Liver (tissue), 9 donors: ENCODE measurements around the gene NRF1. TPM values are rescaled to one million over a fixed set of nuclear protein-coding genes. Genes with fewer than 3 reads are reported as not detected.

Source experiments
- DNase-seq: peaks from one replicate; pipeline ENCODE4 v3.0.0-alpha.2; 2017; ENCODE audit warnings: low spot score
- H3K27ac ChIP-seq, 2 donors: one replicate each; pipeline ENCODE4 v1.7.0; 2013; ENCODE audit warnings: inconsistent platforms in 2 of 2, low read length in 2 of 2, control low read depth in 1 of 2, low read depth in 1 of 2, mild to moderate bottlenecking in 1 of 2
- H3K27me3 ChIP-seq, 4 donors: one replicate each; pipeline versions ENCODE4 v1.6.1 to v1.7.0; 2013; ENCODE audit warnings: low read length in 3 of 4, inconsistent platforms in 1 of 4, mild to moderate bottlenecking in 1 of 4, moderate library complexity in 1 of 4; ENCODE audit not compliant: control insufficient read depth in 4 of 4, insufficient read depth in 4 of 4
- H3K36me3 ChIP-seq, 4 donors: one replicate each; pipeline versions ENCODE4 v1.6.1 to v1.7.0; 2013; ENCODE audit warnings: low read length in 3 of 4, mild to moderate bottlenecking in 3 of 4, low read depth in 1 of 4, moderate library complexity in 1 of 4; ENCODE audit not compliant: control insufficient read depth in 4 of 4, insufficient read depth in 3 of 4
- H3K4me1 ChIP-seq, 4 donors: one replicate each; pipeline versions ENCODE4 v1.6.1 to v1.7.0; 2013; ENCODE audit warnings: low read length in 3 of 4, mild to moderate bottlenecking in 3 of 4, moderate library complexity in 1 of 4; ENCODE audit not compliant: control insufficient read depth in 4 of 4, insufficient read depth in 4 of 4
- H3K4me3 ChIP-seq, 3 donors: one replicate each; pipeline versions ENCODE4 v1.6.1 to v1.7.0; 2013; ENCODE audit warnings: low read length in 3 of 3, control low read depth in 1 of 3, low read depth in 1 of 3, mild to moderate bottlenecking in 1 of 3
- H3K9ac ChIP-seq, 2 donors: one replicate each; pipeline ENCODE4 v1.7.0; 2013; ENCODE audit warnings: low read length in 2 of 2, mild to moderate bottlenecking in 2 of 2, moderate library complexity in 2 of 2, control low read depth in 1 of 2, low read depth in 1 of 2
- H3K9me3 ChIP-seq, 4 donors: one replicate each; pipeline versions ENCODE4 v1.6.1 to v1.7.0; 2013; ENCODE audit warnings: low read length in 3 of 4; ENCODE audit not compliant: control insufficient read depth in 4 of 4
- ATF3 ChIP-seq: IDR thresholded peaks from 2 replicates; pipeline ENCODE4 v1.6.1; 2016; ENCODE audit warnings: antibody characterized with exemption
- CTCF ChIP-seq: fragments of 150-350 bp; IDR thresholded peaks from 2 replicates; pipeline ENCODE4 v1.5.1; 2017; ENCODE audit warnings: improper control_type of control experiment, low read depth, low read length; ENCODE audit not compliant: missing input control
- EGR1 ChIP-seq, 2 donors: IDR thresholded peaks; 2 replicates each; pipeline ENCODE4 v1.6.1; 2016 to 2018; ENCODE audit warnings: antibody characterized with exemption in 2 of 2, low read depth in 2 of 2
- FOXA1 ChIP-seq: IDR thresholded peaks from 2 replicates; pipeline ENCODE4 v1.6.1; 2016; ENCODE audit warnings: antibody characterized with exemption
- FOXA2 ChIP-seq: IDR thresholded peaks from 2 replicates; pipeline ENCODE4 v1.6.1; 2016; ENCODE audit warnings: antibody characterized with exemption
- GABPA ChIP-seq, 2 donors: IDR thresholded peaks in 1 of 2; conservative IDR thresholded peaks in 1 of 2; 2 replicates each; pipeline ENCODE4 v1.6.1; 2016; ENCODE audit warnings: antibody characterized with exemption in 2 of 2, mild to moderate bottlenecking in 1 of 2, moderate library complexity in 1 of 2
- HNF4A ChIP-seq, 2 donors: conservative IDR thresholded peaks; 2 replicates each; pipeline ENCODE4 v1.6.1; 2016; ENCODE audit warnings: antibody characterized with exemption in 2 of 2, mild to moderate bottlenecking in 2 of 2
- HNF4G ChIP-seq: IDR thresholded peaks from 2 replicates; pipeline ENCODE4 v1.6.1; 2016; ENCODE audit warnings: antibody characterized with exemption
- JUND ChIP-seq, 2 donors: IDR thresholded peaks; 2 replicates each; pipeline ENCODE4 v1.6.1; 2016; ENCODE audit warnings: antibody characterized with exemption in 2 of 2
- NR2F2 ChIP-seq: IDR thresholded peaks from 2 replicates; pipeline ENCODE4 v1.6.1; 2016; ENCODE audit warnings: antibody characterized with exemption
- REST ChIP-seq: IDR thresholded peaks from 2 replicates; pipeline ENCODE4 v1.6.1; 2016; ENCODE audit warnings: antibody characterized with exemption, mild to moderate bottlenecking
- RXRA ChIP-seq, 2 donors: IDR thresholded peaks; 2 replicates each; pipeline ENCODE4 v1.6.1; 2017 to 2018; ENCODE audit warnings: antibody characterized with exemption in 2 of 2, mild to moderate bottlenecking in 1 of 2
- SP1 ChIP-seq: IDR thresholded peaks from 2 replicates; pipeline ENCODE4 v1.6.1; 2018; ENCODE audit warnings: antibody characterized with exemption, mild to moderate bottlenecking
- TAF1 ChIP-seq: conservative IDR thresholded peaks from 2 replicates; pipeline ENCODE4 v1.6.1; 2016; ENCODE audit warnings: antibody characterized with exemption, mild to moderate bottlenecking
- YY1 ChIP-seq: IDR thresholded peaks from 2 replicates; pipeline ENCODE4 v1.6.1; 2016; ENCODE audit warnings: antibody characterized with exemption, mild to moderate bottlenecking
- WGBS: extraction: QIAGEN DNeasy Blood & Tissue Kit; methylation state at CpG from one replicate; pipeline ENCODE4 v1.1.7; 2013; 5-methylcytosine and 5-hydroxymethylcytosine counted together
- polyA plus RNA-seq, 2 donors: library from polyadenylated mRNA; stranded (reverse) in 1 of 2; unstranded in 1 of 2; fragments of 200-250 nt in 1 of 2; fragments of >200 nt in 1 of 2; fragmentation: Nextera tagmentation in 1 of 2; extraction: Ambion mirVana in 1 of 2; gene quantifications; one replicate each; pipeline versions ENCODE4 v1.2.1 to v1.2.3, GENCODE V29; 2013 to 2015
- total RNA-seq, 2 donors: library from RNA; depleted of rRNA; stranded (reverse); fragments of >200 nt; gene quantifications; one replicate each; pipeline ENCODE4 v1.2.3, GENCODE V29; 2014
- TF ChIP-seq, protein P1 (sequence below): IDR thresholded peaks from 2 replicates; pipeline ENCODE4 v1.6.1; 2016; ENCODE audit warnings: antibody characterized with exemption
- TF ChIP-seq, protein P2 (sequence below): IDR thresholded peaks from 2 replicates; pipeline ENCODE4 v1.6.1; 2016; ENCODE audit warnings: antibody characterized with exemption
- donor health status: healthy.
- donor health status: healthy.
- donor health status: healthy.
- donor health status: healthy.
- donor health status: healthy.

NRF1 gene
- total and polyA plus RNA-seq, 4 donors = 1.3 to 14.8 (median 5.3) TPM

GRCh38 chr7:129616530-129616929 lies 5.0 kb downstream of the NRF1 start (continued):
- TF ChIP-seq CTCF = no peak

GRCh38 chr7:129617178-129617577 lies 5.7 kb downstream of the NRF1 start:
- no peak for DNase-seq
- TF ChIP-seq JUND (IDR thresholded peaks at IDR 0.05) = no peak
- TF ChIP-seq SP1 = no peak
- TF ChIP-seq YY1 = no peak
- no peak for TF ChIP-seq EGR1 (IDR thresholded peaks at IDR 0.05; ENCODE audit: low read depth in 2 of 2)
- TF ChIP-seq RXRA (IDR thresholded peaks at IDR 0.05) = no peak
- TF ChIP-seq FOXA1 = no peak
- no peak for TF ChIP-seq NR2F2
- TF ChIP-seq, protein P1, sequence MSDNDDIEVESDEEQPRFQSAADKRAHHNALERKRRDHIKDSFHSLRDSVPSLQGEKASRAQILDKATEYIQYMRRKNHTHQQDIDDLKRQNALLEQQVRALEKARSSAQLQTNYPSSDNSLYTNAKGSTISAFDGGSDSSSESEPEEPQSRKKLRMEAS = no peak
- Histone ChIP-seq H3K36me3 (no peaks in the 10 kb centered on the region), H3K9ac (no peak overlapping the region), H3K27ac (no peak overlapping the region), H3K9me3 (no peaks in the 10 kb centered on the region), H3K4me1 (peaks cover 2 to 18% (median 10%) of the 10 kb centered on the region in 4 donors), H3K4me3 (no peak overlapping the region), H3K27me3 (no peaks in the 10 kb centered on the region)
- 88% methylated on average over 3 of the region's 3 CpGs for WGBS

GRCh38 chr7:129617652-129618051 lies 6.1 kb downstream of the NRF1 start:
- TF ChIP-seq HNF4A (conservative IDR thresholded peaks at IDR 0.05) = no peak
- TF ChIP-seq FOXA1 = no peak
- no peak for TF ChIP-seq REST
- TF ChIP-seq CTCF = no peak
- TF ChIP-seq, protein P2, sequence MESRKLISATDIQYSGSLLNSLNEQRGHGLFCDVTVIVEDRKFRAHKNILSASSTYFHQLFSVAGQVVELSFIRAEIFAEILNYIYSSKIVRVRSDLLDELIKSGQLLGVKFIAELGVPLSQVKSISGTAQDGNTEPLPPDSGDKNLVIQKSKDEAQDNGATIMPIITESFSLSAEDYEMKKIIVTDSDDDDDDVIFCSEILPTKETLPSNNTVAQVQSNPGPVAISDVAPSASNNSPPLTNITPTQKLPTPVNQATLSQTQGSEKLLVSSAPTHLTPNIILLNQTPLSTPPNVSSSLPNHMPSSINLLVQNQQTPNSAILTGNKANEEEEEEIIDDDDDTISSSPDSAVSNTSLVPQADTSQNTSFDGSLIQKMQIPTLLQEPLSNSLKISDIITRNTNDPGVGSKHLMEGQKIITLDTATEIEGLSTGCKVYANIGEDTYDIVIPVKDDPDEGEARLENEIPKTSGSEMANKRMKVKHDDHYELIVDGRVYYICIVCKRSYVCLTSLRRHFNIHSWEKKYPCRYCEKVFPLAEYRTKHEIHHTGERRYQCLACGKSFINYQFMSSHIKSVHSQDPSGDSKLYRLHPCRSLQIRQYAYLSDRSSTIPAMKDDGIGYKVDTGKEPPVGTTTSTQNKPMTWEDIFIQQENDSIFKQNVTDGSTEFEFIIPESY = no peak
- TF ChIP-seq GABPA (IDR thresholded peaks at IDR 0.05 in 1 of 2, conservative IDR thresholded peaks at IDR 0.05 in 1 of 2) = no peak
- no peak for TF ChIP-seq SP1
- no peak for TF ChIP-seq RXRA (IDR thresholded peaks at IDR 0.05)
- TF ChIP-seq TAF1 = no peak
- no peak for TF ChIP-seq FOXA2
- no peak for TF ChIP-seq HNF4G
- TF ChIP-seq ATF3 = no peak
- TF ChIP-seq EGR1 (IDR thresholded peaks at IDR 0.05; ENCODE audit: low read depth in 2 of 2) = no peak
- TF ChIP-seq JUND (IDR thresholded peaks at IDR 0.05) = no peak
- TF ChIP-seq YY1 = no peak
- TF ChIP-seq NR2F2 = no peak
- Histone ChIP-seq H3K9me3 (no peaks in the 10 kb centered on the region), H3K4me1 (peaks cover 2 to 18% (median 9%) of the 10 kb centered on the region in 4 donors), H3K4me3 (no peak overlapping the region), H3K27ac (no peak overlapping the region), H3K36me3 (no peaks in the 10 kb centered on the region), H3K9ac (no peak overlapping the region), H3K27me3 (no peaks in the 10 kb centered on the region)
- no peak for DNase-seq
- 38% methylated on average over 1 of the region's 1 CpG for WGBS
